Glutamatergic neuron (in vitro differentiated cells): ENCODE data around the gene FSCN2. TPM values are rescaled to one million over a fixed set of nuclear protein-coding genes. Genes with fewer than 3 reads are reported as not detected.

Source experiments
- DNase-seq: peaks from one replicate; pipeline ENCODE4 v3.0.0; 2022
- H3K27ac Mint-ChIP-seq: one replicate; pipeline ENCODE4 v1.8.0; 2020; ENCODE audit warnings: mild to moderate bottlenecking, mixed read lengths, inconsistent platforms; ENCODE audit not compliant: unreplicated experiment
- H3K27me3 Mint-ChIP-seq: one replicate; pipeline ENCODE4 v1.8.0; 2020; ENCODE audit warnings: mild to moderate bottlenecking, moderate library complexity, mixed read lengths, inconsistent platforms; ENCODE audit not compliant: unreplicated experiment
- H3K36me3 Mint-ChIP-seq: one replicate; pipeline ENCODE4 v1.8.0; 2020; ENCODE audit warnings: mild to moderate bottlenecking, mixed read lengths, inconsistent platforms; ENCODE audit not compliant: unreplicated experiment
- H3K4me1 Mint-ChIP-seq: one replicate; pipeline ENCODE4 v1.8.0; 2020; ENCODE audit warnings: mild to moderate bottlenecking, low read depth, mixed read lengths, inconsistent platforms; ENCODE audit not compliant: unreplicated experiment
- H3K4me3 Mint-ChIP-seq: one replicate; pipeline ENCODE4 v1.8.0; 2020; ENCODE audit warnings: mild to moderate bottlenecking, mixed read lengths, inconsistent platforms; ENCODE audit not compliant: unreplicated experiment
- H3K9me3 Mint-ChIP-seq: one replicate; pipeline ENCODE4 v1.8.0; 2020; ENCODE audit warnings: mild to moderate bottlenecking, moderate library complexity, mixed read lengths, inconsistent platforms; ENCODE audit not compliant: unreplicated experiment
- CTCF ChIP-seq: fragments of 200-600 bp; sonication (generic); IDR thresholded peaks from one replicate; pipeline ENCODE4 v1.5.0; 2021; ENCODE audit not compliant: partially characterized antibody, unreplicated experiment
- total RNA-seq: library from RNA; stranded (reverse); fragmentation: NEBNext Ultra II Directional; extraction: Animal tissue kit (Norgen Biotek cat#: 25700); gene quantifications from one replicate; pipeline ENCODE4 v1.2.1, GENCODE V29; 2021; ENCODE audit not compliant: unreplicated experiment

FSCN2 gene
- total RNA-seq, 1 donor from 2014 or later = 6.1 TPM

- Mint-ChIP-seq H3K9me3 (peaks cover 18% of the 10 kb centered on the region), H3K36me3 (peaks cover 5% of the 10 kb centered on the region), H3K27ac (no peak overlapping the region), H3K4me3 (peak overlapping the region; percentile 92), H3K4me1 (peaks cover 11% of the 10 kb centered on the region), H3K27me3 (peaks cover 17% of the 10 kb centered on the region)
- DNase-seq = no peak
- no peak for TF ChIP-seq CTCF
These were observed 11.7 kb upstream of the FSCN2 start for GRCh38 chr17:81516439-81516838.

GRCh38 chr17:81517009-81517338 is 11.2 kb upstream of the FSCN2 start:
- no peak for TF ChIP-seq CTCF
- H3K9me3 Mint-ChIP-seq = peaks cover 14% of the 10 kb centered on the region
- H3K27ac Mint-ChIP-seq = no peak overlapping the region
- peaks cover under 1% of the 10 kb centered on the region for H3K36me3 Mint-ChIP-seq
- peaks cover 13% of the 10 kb centered on the region for H3K4me1 Mint-ChIP-seq
- H3K4me3 Mint-ChIP-seq = peak overlapping the region; percentile 92
- H3K27me3 Mint-ChIP-seq = peaks cover 12% of the 10 kb centered on the region
- no peak for DNase-seq

GRCh38 chr17:81517339-81518112 is 10.7 kb upstream of the FSCN2 start:
- no peaks in the 10 kb centered on the region for H3K36me3 Mint-ChIP-seq
- peak overlapping the region; percentile 57 for H3K27ac Mint-ChIP-seq
- H3K4me1 Mint-ChIP-seq = peaks cover 13% of the 10 kb centered on the region
- no peak for DNase-seq
- peaks cover 13% of the 10 kb centered on the region for H3K27me3 Mint-ChIP-seq
- TF ChIP-seq CTCF = no peak
- H3K9me3 Mint-ChIP-seq = peaks cover 14% of the 10 kb centered on the region
- H3K4me3 Mint-ChIP-seq = peak overlapping the region; percentile 63

GRCh38 chr17:81518113-81518784 is 9.9 kb upstream of the FSCN2 start:
- Mint-ChIP-seq H3K9me3 (peaks cover 14% of the 10 kb centered on the region), H3K4me1 (peaks cover 13% of the 10 kb centered on the region), H3K27ac (peak overlapping the region; percentile 57), H3K4me3 (peak overlapping the region; percentile 63), H3K27me3 (peaks cover 15% of the 10 kb centered on the region), H3K36me3 (no peaks in the 10 kb centered on the region)
- TF ChIP-seq CTCF = no peak
- peak; percentile 68 for DNase-seq

- Mint-ChIP-seq H3K36me3 (no peaks in the 10 kb centered on the region), H3K4me3 (peak overlapping the region; percentile 63), H3K9me3 (peaks cover 10% of the 10 kb centered on the region), H3K27me3 (peaks cover 15% of the 10 kb centered on the region), H3K4me1 (peaks cover 13% of the 10 kb centered on the region), H3K27ac (no peak overlapping the region)
- no peak for DNase-seq
- no peak for TF ChIP-seq CTCF
These were observed 9.3 kb upstream of the FSCN2 start for GRCh38 chr17:81518785-81519283.
